Astrocyte of the spinal cord (primary cell): ENCODE results near the gene MOSMO.

ENCODE experiments used
- DNase-seq: peaks from one replicate; pipeline ENCODE4 v3.0.0; 2011; ENCODE audit warnings: low read depth, low spot score
- H3K4me3 ChIP-seq: 2 replicates; pipeline ENCODE4 v1.5.1; 2011; ENCODE audit warnings: low read depth, mild to moderate bottlenecking, low read length, moderate library complexity
- in situ Hi-C: cut with HindIII; loops from 2 replicates; pipeline ENCODE4 v1.10.0; 2017; ENCODE audit warnings: low sequenced_read_pairs
- TF ChIP-seq, protein P1 (sequence below): IDR thresholded peaks from 2 replicates; pipeline ENCODE4 v1.5.1; 2012; ENCODE audit warnings: low read depth, mild to moderate bottlenecking, low read length, inconsistent platforms

The MOSMO gene

DNA sequence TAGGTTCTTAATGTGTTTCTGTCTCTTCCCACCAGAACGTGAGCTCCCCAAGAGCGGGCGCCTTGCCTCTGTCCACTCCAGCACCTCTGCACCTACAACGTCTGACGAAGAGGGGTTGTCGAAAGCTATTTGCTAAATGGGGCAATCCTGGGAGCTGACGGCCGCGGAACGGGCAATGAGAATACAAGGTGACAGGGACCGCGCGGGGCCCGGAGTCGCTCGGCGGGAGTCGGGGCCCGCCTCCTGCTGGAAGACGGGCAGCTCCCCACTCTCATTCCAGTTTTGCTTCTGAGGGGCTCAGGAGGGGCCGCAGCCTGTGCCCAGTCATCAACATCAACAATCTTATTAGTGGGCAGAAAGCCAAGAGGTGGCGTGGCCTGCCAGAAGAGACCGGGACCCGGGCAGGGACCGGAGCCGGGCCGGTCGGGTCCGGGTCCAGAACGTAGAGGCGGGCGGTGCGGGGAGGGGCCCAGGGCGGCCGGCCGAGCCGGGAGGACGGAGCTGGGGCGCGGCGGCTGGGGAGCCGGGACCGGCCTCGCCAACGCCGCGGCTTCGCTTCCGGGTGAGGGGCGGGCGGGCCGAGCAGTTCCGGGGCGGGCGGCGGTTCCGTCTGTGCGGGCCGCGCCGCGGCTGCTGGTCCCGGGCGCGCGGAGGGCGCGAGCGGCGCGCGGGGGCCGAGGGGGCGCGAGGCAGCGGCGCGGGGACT lies at the start of gene MOSMO:
Gene MOSMO (plus strand): TSS at position 603 of the 706 bp plus-strand sequence. CDS start 191 bp downstream, outside the sequence.
- in situ Hi-C loops = no loop called here
- DNase-seq = peak; percentile 54
- peak within 1 kb of the TSS; percentile 85 for H3K4me3 ChIP-seq
- TF ChIP-seq, protein P1, sequence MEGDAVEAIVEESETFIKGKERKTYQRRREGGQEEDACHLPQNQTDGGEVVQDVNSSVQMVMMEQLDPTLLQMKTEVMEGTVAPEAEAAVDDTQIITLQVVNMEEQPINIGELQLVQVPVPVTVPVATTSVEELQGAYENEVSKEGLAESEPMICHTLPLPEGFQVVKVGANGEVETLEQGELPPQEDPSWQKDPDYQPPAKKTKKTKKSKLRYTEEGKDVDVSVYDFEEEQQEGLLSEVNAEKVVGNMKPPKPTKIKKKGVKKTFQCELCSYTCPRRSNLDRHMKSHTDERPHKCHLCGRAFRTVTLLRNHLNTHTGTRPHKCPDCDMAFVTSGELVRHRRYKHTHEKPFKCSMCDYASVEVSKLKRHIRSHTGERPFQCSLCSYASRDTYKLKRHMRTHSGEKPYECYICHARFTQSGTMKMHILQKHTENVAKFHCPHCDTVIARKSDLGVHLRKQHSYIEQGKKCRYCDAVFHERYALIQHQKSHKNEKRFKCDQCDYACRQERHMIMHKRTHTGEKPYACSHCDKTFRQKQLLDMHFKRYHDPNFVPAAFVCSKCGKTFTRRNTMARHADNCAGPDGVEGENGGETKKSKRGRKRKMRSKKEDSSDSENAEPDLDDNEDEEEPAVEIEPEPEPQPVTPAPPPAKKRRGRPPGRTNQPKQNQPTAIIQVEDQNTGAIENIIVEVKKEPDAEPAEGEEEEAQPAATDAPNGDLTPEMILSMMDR = no peak

DNA sequence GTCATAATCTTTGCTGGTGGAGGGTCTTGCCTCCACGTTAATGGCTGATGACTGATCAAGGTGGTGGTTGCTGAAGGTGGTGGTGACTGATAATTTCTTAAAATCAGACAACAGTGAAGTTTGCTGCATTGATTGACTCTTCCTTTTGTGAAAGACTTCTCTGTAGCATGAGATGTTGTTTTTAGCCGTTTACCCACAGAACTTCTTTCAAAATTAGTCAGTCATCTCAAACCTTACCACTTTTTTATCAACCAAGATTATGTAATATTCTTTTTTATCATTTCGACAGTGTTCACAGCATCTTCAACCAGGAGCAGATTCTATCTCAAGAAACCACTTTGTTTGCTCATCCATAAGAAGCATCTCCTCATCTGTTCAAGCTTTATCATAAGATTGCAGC lies 48.9 kb upstream of the MOSMO start:
- in situ Hi-C loops = no loop called here
- H3K4me3 ChIP-seq = no peak overlapping the region
- no peak for DNase-seq

DNA sequence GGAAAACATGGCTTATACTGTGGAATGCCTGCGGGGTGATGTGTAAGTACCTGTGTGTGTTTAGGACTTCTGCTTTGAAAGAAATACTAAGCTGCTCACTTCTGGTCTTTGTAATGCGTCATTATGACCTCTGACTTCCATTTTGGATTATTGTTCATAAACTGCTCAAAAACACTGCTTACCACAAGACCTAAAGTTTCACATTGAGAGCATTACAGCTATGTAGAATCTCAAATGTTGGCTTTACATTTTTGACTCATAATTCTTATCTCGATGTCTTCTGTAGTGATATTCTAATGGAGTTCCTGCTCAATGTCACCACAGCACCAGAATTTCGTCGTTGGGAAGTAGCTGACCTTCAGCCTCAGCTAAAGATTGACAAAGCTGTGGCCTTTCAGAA lies 45.4 kb upstream of the MOSMO start:
- no peak for DNase-seq
- TF ChIP-seq, protein P1 = no peak
- in situ Hi-C loops = no loop called here
- no peak overlapping the region for H3K4me3 ChIP-seq

More for the DNA sequence above, 48.9 kb upstream of the MOSMO start:
- TF ChIP-seq, protein P1 = no peak

DNA sequence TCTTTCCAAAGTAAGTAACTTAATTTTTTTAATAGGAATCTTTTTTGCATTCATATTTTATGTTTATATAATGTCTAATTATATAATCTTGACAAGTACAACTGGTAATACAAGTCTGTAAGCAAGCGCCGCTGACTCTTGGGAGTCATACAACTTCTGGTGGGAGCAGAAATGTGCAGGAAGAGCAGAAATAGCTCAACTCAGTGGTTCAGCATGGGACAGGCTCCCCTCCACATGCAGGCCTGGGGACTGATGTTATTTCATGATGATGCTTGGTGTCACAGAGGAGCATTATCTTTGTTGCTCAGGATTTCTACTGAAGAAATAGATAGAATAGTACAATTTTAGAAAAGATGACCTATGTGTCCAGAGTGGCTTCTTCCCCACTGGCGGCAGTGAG lies 44.0 kb upstream of the MOSMO start:
- no peak overlapping the region for H3K4me3 ChIP-seq
- TF ChIP-seq, protein P1 = no peak
- no peak for DNase-seq
- in situ Hi-C loops = no loop called here

DNA sequence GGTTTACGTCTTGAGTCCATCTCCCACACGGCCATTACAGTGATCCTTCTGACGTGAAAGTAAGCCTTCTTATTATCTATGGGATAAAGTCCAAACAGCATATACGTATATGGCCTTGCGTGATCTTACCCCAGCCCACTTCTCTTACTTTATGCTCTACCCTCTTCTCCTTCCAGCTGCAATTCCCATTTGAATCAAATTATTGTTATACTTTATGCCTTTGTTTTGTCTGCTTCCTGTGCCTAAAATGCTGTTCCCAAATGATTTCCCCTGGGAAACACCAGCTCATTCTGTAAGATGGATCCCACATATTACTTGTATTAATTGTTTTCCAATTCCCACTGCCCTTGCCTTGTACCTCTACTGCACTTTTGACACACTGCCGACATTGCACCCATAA lies 43.6 kb upstream of the MOSMO start:
- TF ChIP-seq, protein P1 = no peak
- in situ Hi-C loops = no loop called here
- no peak overlapping the region for H3K4me3 ChIP-seq
- DNase-seq = no peak

DNA sequence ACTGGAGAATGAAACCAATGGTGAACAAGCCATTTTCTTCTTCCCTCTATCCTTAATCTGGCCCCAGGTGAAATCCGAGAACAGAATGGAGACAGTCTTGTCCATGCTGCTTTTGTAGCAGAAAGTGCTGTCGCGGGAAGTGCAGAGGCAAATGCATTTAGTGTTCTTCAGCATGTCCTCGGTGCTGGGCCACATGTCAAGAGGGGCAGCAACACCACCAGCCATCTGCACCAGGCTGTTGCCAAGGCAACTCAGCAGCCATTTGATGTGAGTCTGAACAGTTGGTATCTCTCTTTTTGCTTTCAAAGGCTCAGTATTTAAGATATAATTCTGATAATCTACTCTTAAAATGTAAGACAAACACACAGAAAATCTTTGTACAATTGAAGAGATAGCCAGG lies 36.1 kb upstream of the MOSMO start:
- TF ChIP-seq, protein P1 = no peak
- DNase-seq = no peak
- no peak overlapping the region for H3K4me3 ChIP-seq
- in situ Hi-C loops = no loop called here
